Muscle layer of duodenum (tissue), 2 donors: Measurements from ENCODE around the gene R3HDM2.
"Not testable (repeated sequence)": the region's sequence is repeated elsewhere in the genome, so short reads cannot be mapped to it uniquely, and the experiment has no call there.

Source experiments
- H3K27ac ChIP-seq: one replicate; pipeline ENCODE4 v1.7.0; 2013; ENCODE audit warnings: mild to moderate bottlenecking, low read length
- H3K27me3 ChIP-seq: one replicate; pipeline ENCODE4 v1.7.0; 2013; ENCODE audit warnings: low read depth, mild to moderate bottlenecking, control low read depth, low read length
- H3K36me3 ChIP-seq, 2 donors: one replicate each; pipeline ENCODE4 v1.7.0; 2013; ENCODE audit warnings: low read length in 2 of 2, control low read depth in 1 of 2, mild to moderate bottlenecking in 1 of 2; ENCODE audit not compliant: insufficient read depth in 2 of 2, control insufficient read depth in 1 of 2
- H3K4me1 ChIP-seq, 2 donors: one replicate each; pipeline ENCODE4 v1.7.0; 2013; ENCODE audit warnings: low read length in 2 of 2, mild to moderate bottlenecking in 2 of 2, control low read depth in 1 of 2, moderate library complexity in 1 of 2; ENCODE audit not compliant: insufficient read depth in 2 of 2, control insufficient read depth in 1 of 2
- H3K4me3 ChIP-seq, 2 donors: one replicate each; pipeline ENCODE4 v1.7.0; 2013; ENCODE audit warnings: low read length in 2 of 2, low read depth in 1 of 2, mild to moderate bottlenecking in 1 of 2
- H3K9me3 ChIP-seq, 2 donors: one replicate each; pipeline ENCODE4 v1.7.0; 2013; ENCODE audit warnings: low read length in 2 of 2, control low read depth in 1 of 2, mild to moderate bottlenecking in 1 of 2; ENCODE audit not compliant: control insufficient read depth in 1 of 2
- donor health status: healthy.

R3HDM2 gene

GRCh38 chr12:57336299-57336698, 94.5 kb downstream of the R3HDM2 start:
- not testable (repeated sequence) for H3K9me3 ChIP-seq, H3K36me3 ChIP-seq, H3K27me3 ChIP-seq, H3K4me3 ChIP-seq, H3K27ac ChIP-seq
- peaks cover 6 to 12% of the 10 kb centered on the region in 2 donors for H3K4me1 ChIP-seq

- Histone ChIP-seq H3K36me3 (no peaks in the 10 kb centered on the region), H3K4me3 (no peak overlapping the region), H3K4me1 (no peaks in the 10 kb centered on the region), H3K9me3 (no peaks in the 10 kb centered on the region), H3K27me3 (no peaks in the 10 kb centered on the region), H3K27ac (no peak overlapping the region)
Observed at GRCh38 chr12:57334219-57334618, 96.6 kb downstream of the R3HDM2 start.

DNA sequence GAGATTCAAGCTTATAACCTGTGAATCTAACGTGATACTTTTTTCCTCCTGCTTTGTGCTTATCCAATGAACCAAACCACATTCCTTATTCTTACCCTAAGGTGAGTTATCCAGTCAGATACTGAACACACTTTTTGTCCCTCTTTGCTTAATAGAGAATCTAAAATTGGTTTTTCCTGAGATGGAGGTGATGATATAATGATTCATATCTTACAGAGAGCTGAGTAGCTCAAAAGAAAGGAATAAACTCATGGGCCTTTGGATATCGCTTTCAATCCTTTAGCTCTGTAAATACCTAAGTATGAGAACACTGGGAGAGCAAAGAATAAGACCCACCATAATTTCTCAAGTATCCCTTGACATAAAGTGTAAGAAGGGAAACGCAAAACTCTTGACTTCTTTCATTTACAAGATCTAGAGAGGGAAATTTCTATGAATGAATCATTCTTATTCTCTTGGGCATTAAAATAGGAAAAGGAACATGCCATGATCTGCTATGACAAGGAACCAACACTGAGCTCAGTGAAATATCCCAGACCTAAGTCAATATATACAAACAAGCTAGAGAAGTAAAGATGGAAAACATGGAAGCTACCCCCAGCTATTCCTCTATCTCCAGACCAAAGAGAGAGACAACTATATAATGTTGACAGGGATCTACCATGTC, 98.1 kb downstream of the R3HDM2 start:
- Histone ChIP-seq H3K27me3 (no peaks in the 10 kb centered on the region), H3K9me3 (no peaks in the 10 kb centered on the region), H3K36me3 (no peaks in the 10 kb centered on the region), H3K4me3 (no peak overlapping the region), H3K4me1 (no peaks in the 10 kb centered on the region), H3K27ac (no peak overlapping the region)

- no peaks in the 10 kb centered on the region for H3K9me3 ChIP-seq
- H3K4me1 ChIP-seq: no peaks in the 10 kb centered on the region
- no peak overlapping the region for H3K27ac ChIP-seq
- H3K36me3 ChIP-seq: peaks cover 0 to 6% of the 10 kb centered on the region in 2 donors
- no peaks in the 10 kb centered on the region for H3K27me3 ChIP-seq
- no peak overlapping the region for H3K4me3 ChIP-seq
Observed at GRCh38 chr12:57330992-57331391, 99.9 kb downstream of the R3HDM2 start.

- Histone ChIP-seq H3K27me3 (no peaks in the 10 kb centered on the region), H3K4me3 (no peak overlapping the region), H3K27ac (no peak overlapping the region), H3K36me3 (peaks cover 0 to 6% of the 10 kb centered on the region in 2 donors), H3K9me3 (no peaks in the 10 kb centered on the region), H3K4me1 (no peaks in the 10 kb centered on the region)
Observed at GRCh38 chr12:57329219-57329618, 101.6 kb downstream of the R3HDM2 start.

- H3K9me3 ChIP-seq: no peaks in the 10 kb centered on the region
- H3K36me3 ChIP-seq: peaks cover 0 to 6% of the 10 kb centered on the region in 2 donors
- no peaks in the 10 kb centered on the region for H3K4me1 ChIP-seq
- H3K4me3 ChIP-seq: no peak overlapping the region
- no peaks in the 10 kb centered on the region for H3K27me3 ChIP-seq
- no peak overlapping the region for H3K27ac ChIP-seq
Observed at GRCh38 chr12:57325395-57325794, 105.4 kb downstream of the R3HDM2 start.

- Histone ChIP-seq H3K9me3 (no peaks in the 10 kb centered on the region), H3K4me1 (no peaks in the 10 kb centered on the region), H3K4me3 (no peak overlapping the region), H3K36me3 (peaks cover 0 to 6% of the 10 kb centered on the region in 2 donors), H3K27me3 (no peaks in the 10 kb centered on the region), H3K27ac (no peak overlapping the region)
Observed at GRCh38 chr12:57323416-57323815, 107.4 kb downstream of the R3HDM2 start.

DNA sequence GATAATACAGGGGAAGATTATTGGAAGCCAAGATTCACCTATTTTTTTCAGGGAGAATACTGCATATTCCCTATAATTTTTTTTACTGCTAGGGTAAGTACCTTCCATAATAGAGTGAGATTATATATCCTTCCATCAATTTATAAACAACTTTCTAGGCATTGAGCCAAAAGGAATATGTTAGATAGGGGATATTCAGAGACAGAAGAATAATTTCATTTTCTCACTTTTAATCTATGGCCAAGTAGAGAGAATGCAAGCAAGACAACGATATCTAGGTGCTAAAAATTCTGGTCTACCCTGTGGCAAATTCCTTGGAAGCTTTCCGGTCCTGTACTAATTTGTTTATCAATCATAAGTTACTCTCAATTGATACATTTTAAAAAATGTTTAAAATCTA, 110.2 kb downstream of the R3HDM2 start:
- H3K27ac ChIP-seq: no peak overlapping the region
- no peak overlapping the region for H3K4me3 ChIP-seq
- no peaks in the 10 kb centered on the region for H3K9me3 ChIP-seq
- H3K27me3 ChIP-seq: no peaks in the 10 kb centered on the region
- H3K4me1 ChIP-seq: no peaks in the 10 kb centered on the region
- H3K36me3 ChIP-seq: no peaks in the 10 kb centered on the region

- Histone ChIP-seq H3K27me3 (no peaks in the 10 kb centered on the region), H3K36me3 (no peaks in the 10 kb centered on the region), H3K4me1 (no peaks in the 10 kb centered on the region), H3K27ac (no peak overlapping the region), H3K4me3 (no peak overlapping the region), H3K9me3 (no peaks in the 10 kb centered on the region)
Observed at GRCh38 chr12:57319678-57320469, 111.0 kb downstream of the R3HDM2 start.

DNA sequence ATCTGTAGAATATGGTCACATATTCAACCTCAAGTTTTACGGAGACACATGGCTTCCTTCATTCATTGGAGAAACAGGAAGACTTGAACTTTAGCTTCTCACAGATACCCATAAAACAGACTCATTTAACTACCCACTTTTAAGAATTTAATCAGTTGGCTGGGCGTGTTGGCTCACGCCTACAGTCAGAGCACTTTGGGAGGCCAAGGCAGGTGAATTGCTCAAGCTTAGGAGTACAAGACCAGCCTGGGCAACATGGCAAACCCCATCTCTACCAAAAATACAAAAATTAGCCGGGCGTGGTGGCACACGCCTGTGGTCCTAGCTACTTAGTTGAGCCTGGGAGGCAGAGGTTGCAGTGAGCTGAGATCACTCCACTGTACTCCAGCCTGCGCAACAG, 115.2 kb downstream of the R3HDM2 start:
- Histone ChIP-seq H3K27ac (no peak overlapping the region), H3K9me3 (no peaks in the 10 kb centered on the region), H3K36me3 (no peaks in the 10 kb centered on the region)

DNA sequence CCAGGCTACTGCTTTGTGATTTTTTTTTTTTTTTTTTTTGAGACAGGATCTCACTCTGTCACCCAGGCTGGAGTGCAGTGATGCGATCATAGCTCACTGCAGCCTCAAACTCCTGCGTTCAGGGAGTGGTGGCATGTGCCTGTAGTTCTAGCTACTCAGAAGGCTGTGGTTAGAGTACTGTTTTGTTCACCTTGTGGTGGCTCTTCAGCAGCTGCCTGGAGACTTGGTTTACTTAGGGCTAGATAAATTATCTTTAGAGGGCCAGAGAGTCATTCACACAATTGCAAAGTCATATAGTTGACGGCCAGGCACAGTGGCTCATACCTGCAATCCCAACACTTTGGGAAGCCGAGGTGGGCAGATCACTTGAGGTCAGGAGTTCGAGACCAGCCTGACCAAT, 118.6 kb downstream of the R3HDM2 start:
- not testable (repeated sequence) for H3K27ac ChIP-seq, H3K36me3 ChIP-seq, H3K4me3 ChIP-seq, H3K27me3 ChIP-seq, H3K4me1 ChIP-seq, H3K9me3 ChIP-seq

More for the DNA sequence above, 115.2 kb downstream of the R3HDM2 start:
- Histone ChIP-seq H3K4me3 (no peak overlapping the region), H3K4me1 (no peaks in the 10 kb centered on the region), H3K27me3 (no peaks in the 10 kb centered on the region)
